NCI-H187 (cell line): ENCODE results near the gene STK24.
"Not testable (repeated sequence)": the region's sequence is repeated elsewhere in the genome, so short reads cannot be mapped to it uniquely, and the experiment has no call there.

Experiments used
- DNase-seq, 2 experiments: peaks; one replicate each; lab custom pipeline; 2025; lab: John Stamatoyannopoulos, UW

STK24 gene

DNA sequence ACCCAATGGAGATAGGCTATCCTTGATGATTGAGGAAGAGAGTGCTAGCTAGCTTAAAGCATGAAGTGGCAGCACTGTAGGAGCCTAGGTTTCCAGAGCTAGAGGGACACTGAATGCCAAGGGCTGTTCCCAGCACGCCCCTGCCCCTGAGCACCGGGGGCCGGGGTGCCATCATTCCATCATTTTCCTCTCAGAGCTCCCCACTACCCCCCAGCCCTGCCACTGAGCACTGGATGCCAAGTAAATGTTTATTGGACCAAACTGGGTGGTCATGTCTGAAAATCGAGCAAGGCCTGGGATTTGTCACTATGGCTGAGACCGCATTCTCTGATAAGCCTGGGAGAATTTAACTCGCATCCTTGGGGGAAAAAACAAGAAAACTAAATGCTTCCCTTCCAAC is 142.8 kb downstream of the STK24 start:
- DNase-seq = no peak

DNA sequence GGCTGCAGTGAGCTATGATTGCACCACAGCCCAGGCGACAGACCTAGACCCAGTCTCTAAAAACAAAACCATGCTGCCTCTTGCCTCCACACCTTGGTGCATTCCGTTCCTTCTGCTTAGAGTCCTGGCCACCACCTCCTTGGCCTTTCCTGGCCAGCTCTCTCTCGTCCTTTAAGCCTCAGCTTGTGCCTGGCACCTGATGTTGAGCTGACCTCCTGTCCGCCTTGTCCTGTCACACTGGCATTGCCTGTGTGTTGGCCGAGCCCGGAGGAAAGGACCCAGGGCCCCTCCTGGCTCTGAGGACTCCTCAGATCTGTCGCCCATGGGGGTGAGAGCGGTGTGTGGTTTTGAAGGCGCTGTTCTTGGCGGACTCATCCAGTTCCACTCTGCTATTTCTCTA is 143.3 kb downstream of the STK24 start:
- no peak for DNase-seq

DNA sequence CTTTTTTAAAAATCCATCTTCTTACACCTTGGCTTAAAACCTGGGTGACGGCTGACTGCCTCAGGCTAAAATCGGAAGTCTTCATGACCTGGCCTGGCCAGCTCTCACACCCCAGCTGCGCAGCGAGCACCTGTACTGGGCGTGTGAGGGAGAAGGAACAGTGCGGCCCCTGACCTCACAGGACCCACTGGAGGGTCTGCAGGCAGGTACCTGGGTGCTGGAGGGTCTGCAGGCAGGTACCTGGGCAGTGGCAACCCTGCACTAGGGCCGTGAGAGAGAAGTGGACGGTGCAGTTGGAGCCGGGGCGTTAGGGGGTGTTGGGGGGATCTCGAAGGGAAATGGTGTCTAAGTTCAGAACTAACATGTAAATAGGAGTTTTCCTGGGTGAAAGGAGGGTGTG is 144.3 kb downstream of the STK24 start:
- no peak for DNase-seq

DNA sequence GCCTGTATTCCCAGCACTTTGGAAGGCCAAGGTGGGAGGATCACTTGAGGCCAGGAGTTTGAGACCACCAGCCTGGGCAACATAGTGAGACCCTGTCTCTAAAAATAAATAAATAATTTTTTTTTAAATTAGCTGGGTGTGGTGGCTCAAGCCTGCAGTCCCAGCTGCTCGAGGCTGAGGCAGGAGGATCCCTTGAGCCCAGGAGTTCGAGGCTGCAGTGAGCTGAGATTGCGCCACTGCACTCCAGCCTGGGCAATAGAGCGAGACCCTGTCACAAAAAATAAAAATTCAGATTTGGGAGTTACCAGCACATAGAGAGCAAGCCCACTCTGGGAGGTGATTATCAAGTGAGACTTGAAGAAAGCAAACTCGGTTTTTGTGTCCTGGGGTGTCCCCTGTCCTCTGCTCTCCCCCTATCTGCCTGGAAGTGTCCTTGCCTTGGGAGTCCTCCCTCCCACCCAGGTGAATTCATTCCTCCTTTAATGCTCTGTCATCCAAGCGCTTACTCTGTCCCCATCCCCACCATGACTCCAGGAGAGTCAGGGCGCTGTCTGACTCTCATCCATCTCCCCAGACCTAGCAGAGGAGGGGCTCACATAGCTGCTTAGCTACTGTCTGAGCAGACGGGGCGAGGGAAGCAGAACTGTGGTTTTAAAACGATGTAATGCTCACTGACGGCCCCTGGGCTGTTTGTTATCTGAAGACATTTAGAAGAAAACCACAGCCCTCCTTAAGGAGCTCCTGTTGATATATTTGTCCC is 146.8 kb downstream of the STK24 start:
- no peak for DNase-seq

DNA sequence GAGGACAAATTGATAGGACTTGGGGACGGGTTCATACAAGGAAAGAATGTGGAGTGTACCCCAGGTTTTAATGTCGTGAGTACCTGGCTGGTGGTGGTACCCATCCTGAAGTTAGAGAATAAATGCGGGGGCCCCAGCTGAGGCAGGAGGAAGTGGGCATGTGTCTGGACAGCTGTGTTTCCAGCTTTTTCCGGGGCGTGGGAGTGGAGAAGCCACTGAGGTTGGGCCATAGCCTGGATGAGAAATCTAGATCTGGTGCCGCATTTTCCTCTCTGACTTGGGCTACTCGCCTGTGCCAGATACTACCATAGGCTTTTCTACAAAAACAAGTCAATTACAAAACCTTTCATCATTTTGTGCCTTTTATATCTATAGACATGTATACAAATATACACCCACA is 147.4 kb downstream of the STK24 start:
- no peak for DNase-seq

DNA sequence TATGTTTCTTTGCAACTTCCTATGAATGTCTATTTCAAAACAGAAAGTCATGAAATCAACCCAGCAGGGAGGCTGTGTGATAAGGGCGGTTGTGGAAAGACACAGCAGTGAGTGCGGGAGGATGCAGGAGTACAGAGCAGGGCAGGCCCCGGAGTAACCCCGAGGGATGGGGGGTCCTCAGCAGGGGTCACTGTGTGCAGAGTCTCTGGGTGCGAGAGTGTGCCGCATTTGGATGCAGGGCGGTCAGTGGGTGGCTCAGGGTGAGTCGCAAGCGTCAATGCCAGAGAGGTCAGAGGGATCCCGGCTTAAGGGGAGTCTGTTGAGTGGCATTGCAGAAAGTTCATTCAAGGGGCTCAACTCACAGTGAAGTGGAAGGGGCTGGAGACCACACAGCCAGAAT is 147.8 kb downstream of the STK24 start:
- no peak for DNase-seq

DNA sequence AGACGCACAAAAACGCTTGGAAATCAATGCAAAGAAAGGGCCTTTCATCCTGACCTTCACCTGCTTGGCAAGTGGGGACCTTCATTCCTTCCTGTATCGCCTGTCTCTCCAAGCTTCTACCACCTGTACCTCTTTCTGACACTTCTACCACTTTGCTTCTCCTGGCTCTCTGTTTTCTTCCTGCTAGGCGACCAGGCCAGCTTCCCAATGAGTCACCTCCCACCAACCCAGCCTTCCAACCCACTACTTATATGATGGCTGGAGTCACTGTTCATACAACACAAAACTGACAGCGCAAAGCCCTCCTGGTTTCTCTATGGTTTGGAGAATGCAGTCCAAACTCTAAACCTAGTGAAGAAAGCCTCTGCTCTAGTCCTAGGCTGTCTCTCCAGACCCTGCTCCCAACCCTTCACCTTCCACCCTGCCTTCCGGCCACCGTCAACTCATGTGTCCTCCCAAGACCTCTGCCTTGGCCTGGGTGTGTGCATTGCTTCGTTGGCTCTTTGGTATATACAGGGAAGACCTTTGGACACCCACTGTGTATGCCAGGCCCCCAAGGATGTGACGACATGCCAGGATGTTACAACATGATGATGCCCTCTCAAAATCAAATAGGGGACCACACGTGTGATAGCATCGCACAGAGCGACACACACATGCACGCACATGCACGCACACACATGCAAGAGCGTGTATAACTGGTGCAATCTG is 148.5 kb downstream of the STK24 start:
- DNase-seq = no peak

DNA sequence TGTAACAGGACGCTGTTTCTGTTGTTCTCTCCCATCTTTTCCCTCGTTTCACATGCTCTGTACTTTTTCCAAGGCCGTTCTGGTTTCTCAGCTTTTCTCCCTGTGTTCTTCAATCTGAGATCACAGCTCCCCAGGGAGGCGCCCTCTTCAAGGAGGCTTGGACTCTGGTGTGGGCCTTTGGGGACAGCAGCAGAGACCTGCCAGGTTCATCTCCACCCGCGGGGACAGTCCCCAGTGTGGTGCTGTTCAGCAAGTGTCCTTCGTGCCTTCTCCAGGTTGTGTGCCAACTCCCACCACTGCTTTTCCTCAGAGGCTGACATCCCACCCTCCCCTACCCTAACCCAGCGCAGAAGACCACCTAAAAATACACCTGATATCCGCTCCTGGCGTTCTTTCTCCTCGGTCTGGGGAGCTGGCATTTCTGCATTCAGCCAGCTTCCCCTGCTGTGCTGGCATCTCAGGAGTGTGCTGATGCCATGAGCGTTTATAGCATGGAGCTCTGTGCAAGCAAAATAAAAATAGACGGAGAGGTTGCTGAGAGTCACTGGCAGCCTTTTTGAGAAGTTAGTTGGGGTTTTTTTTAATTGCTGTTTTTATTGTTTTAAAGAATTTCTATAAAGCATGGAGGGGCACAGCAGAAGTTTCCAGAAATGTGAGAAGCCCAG is 149.4 kb downstream of the STK24 start:
- no peak for DNase-seq

DNA sequence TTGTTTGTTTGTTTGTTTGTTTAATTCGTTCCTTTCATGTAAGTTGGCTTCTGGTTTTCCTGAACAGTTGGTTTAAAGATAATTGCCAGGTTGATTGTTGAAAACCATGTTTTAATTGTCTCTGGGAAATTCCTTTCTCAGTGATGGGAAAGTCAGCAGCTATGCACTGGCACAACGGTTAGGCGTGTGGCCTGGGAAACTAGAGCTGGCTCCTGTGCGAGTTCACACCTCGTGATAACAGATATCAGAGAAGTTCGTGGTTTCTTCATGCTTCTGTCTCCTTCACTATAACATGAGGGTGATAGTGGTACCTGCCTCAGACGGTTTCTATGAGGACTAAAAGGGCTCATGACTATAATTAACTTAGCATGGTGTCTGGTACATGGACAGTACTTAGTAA is 153.5 kb downstream of the STK24 start:
- DNase-seq = no peak

DNA sequence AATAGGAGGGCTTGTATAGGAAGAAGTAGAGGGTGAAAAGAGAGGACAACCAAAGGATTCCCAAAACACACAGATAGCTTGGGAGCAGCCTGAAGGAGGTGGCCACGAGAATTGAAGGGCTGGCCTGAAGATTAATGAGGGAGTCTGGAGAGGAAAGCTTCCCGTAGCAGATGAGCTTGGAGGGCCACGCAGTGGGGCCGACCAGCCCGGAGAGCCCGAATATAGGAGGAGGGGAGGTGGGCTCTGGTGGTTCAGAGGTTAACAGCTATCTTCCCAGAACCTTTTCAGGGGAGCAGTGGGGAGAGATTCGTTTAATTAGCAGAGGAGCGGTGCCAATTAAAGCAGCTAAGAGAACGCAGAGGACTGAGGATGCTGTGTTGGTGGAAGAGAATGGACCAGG is 154.9 kb downstream of the STK24 start:
- DNase-seq = no peak

DNA sequence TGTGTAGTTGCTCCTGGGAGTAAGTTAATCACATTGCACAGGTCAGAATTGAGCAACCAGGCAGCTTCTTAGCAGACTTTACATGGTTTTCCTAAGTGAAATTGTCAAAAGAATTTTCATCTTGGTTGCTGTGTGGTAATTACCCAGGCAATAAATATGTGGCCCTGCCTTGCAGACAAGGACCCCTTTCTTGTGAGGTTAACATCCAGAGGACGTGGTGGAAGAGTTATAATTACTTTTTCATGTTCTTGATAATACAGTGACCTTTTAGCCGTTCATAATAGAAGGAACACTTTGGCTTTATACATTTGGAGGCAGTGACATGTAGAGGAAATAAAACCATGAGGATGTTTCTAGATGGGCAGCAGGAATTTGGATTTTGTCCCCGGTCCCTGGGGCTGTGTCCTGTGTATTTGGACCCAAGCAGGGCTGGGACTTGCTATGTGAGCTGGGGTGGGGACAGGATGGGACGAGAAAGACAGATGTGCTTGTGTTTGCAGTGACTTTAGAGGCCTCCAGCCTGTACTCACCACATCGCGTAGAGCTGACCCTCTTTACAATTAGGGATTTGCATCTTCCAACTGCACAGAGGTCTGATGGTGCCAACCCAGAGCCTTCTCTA is 156.2 kb downstream of the STK24 start:
- no peak for DNase-seq

DNA sequence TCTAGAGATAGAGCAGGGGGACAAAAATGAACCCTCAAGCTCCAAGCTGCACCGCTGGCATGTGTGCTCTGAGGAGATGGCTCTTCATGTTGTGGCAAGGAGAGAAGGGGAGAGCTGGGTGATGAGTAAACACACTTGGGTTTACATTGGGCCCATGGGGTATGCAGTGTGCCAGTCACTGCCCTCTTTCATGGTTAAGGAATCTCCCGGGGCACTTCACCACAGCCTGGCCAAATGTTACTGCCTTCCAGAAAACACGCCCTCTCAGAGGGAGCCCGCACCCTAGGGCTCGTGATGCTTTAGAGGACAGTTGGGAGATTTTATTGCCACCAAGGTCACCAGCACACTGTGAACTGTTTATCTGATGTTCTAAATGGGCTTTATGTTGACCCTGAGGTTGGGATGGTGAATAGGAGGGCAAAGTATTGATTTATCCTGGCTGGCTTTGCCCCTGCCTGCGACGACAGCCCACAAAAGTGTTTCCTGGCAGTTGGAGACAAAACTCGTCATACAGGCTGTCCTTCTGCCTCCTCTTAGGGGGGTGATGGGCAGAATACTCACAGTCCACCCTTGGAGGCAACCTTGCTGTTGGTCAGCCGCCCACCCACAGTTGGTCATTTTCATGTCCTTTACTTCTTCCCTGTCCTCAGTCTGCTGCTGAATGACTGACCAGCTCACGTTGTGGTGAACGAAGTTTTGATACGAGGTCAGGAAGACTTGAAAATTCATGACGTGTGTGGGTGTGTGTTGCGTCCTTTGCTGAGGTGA is 156.9 kb downstream of the STK24 start:
- DNase-seq = no peak

DNA sequence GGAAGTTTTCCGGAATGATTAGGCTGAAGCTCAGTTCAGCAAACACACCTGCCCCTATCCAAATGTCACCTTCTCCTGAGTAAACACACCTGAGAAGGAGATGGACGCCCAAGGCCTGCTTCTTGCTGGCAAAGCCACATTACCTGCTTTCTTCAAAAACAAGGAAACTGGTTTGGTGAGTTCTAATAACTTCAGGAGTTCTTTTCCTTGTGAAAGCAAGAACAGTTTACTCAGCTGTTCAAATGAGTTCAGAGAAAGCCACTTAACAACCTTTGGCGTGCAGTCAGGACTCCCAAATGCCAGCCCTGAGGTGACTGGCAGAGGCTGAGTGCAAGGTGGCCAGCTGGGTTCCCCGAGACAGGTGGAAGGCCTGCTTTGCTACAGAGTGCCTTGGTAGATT is 160.5 kb downstream of the STK24 start:
- peak; percentile 37 to 72 for DNase-seq

DNA sequence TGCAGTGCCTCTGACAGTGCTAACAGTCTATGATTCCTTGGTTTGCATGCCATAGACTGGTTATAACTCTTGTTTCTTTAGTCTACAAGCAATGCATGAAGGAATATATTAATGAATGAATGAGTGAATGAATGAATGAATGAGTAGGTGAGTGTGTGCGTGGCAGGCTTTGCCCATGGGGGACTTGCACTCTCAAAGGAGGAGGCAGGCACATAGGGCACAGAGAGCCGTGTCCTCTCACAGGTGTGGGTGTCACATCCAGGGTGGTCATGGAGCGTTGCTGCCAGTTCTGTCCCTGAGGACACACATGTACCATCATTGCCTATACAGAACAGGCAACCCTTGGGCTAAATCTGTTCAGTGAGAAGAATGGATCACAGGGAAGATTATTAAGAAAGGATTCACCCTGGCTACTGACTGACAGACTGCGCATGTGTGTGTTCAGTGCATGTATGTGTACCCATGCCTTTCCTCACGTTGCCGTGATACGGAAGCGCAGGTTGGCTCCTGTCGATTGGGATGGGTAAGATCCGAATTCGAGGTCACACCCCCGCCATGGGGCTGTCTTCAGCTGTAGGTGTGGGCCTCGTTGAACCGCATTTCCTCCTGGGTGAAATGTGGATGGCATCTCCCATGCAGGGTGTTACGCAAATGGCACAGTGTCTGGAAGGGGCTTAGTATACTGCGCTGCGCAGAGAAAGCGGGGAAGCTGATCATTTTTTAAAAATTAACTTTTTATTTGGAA is 161.4 kb downstream of the STK24 start:
- DNase-seq = no peak

DNA sequence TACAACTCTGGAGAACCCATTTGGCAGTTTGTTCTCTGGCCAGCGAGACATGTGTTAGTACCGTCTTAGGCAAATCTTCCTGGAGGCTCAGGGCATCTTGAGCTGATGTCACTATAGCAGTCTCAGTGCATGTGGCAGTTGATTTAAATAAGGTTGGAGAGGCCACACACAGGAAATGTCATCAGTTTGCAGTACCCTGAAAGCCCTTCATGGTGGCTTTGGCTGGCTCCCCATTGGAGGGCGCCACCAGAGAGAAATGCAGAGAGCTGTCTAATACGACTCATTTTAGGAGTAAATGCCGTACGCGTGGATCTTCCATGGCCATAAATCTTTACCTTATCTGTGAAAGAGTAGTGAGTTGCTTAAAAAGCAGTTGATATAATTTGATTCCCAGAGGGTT is 163.1 kb downstream of the STK24 start:
- DNase-seq = no peak

DNA sequence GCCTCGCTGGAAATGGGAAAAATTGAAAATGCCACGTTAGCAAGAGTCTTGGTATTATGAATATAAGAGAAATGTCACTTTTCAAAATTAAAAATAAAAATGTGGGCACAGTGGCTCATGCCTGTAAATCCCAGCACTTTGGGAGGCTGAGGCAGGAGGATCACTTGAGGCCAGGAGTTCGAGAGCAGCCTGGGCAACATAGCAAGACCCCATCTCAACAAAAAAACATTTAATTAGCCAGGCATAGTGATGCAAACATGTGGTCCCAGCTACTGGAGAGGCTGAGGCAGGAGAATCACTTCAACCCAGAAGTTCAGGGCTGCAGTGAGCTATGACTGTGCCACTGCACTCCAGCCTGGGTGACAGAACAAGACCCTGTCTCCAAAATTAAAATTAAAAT is 163.6 kb downstream of the STK24 start:
- DNase-seq = not testable (repeated sequence)

DNA sequence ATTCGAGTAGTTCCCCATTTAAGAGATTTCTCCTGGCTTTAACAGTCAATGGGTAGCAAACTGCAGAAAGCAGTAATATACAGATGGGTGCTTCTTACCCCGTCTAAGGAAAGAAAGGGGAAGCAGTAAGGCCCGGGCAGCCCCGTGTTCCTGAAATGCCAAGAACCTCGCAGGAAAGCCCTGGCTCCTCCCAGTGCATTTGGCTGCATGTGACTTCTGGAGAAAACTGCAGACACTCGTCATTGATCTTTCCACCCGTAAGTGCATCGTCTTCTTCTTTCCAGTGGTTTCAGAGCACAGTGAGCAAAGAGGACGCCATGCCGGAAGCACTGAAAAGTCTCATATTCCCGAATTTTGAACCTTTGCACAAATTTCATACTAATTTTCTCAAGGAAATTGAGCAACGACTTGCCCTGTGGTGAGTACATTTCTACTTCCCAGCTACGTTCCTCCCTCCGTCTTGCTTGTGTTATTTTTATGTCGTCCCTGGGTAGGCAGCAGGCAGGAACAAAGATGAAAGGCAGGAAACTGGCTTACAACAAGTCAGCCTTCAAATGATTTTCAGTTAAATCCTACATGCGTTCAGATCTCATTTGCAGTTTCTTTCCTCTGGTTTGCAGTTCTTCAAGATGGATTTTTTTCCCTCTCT is 165.2 kb downstream of the STK24 start:
- peak; percentile 31 to 52 for DNase-seq

DNA sequence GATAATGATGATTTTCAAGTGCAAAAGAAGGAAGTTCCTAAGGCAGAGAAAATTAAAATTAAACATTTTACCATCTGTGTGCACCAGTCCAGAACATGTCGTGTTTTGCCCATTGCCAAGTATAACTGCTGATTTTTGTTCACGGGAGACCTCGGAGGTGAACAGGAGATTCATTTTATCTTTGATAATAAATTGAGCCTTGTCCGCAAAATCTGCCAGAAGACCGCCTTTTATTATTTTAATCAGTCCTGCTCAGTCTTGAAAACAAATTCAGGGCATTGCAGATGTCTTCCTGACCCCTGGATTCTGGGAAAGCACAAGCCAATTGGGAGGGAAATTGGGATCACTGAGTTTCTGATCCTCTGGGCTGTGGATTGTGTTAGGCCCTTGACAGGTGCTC is 165.9 kb downstream of the STK24 start:
- DNase-seq = no peak

DNA sequence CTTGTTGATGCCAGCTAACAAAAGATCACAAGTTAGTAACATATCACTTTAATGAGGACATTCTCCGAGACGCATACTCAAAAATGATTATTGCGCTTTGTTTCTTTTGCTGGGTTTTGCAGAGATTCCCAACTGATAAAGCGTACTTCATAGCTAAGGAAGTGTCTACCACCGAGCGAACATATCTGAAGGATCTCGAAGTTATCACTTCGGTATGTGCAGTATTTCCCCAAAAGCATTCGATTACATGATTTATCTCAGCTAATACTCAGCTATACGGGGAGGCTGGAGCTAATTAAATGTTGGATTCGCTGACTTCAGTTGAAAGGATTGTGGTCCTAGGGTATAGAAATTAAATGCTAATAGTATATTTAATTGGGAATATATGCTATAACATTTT is 166.3 kb downstream of the STK24 start:
- DNase-seq = no peak

DNA sequence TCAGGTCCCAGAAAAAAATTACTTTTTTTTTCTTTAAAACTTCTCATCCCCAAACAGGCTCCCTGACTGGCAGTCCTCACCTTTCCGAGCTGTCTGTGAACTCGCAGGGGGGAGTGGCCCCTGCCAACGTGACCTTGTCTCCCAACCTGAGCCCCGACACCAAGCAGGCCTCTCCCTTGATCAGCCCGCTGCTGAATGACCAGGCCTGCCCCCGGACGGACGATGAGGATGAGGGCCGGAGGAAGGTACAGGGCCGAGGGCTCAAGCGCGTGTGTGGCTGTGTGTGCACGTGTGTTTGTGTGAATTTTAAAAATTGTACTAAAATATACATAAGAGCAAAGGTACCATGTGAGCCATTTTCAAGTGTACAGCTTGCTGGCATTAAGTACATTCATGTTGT is 167.6 kb downstream of the STK24 start:
- DNase-seq = no peak

DNA sequence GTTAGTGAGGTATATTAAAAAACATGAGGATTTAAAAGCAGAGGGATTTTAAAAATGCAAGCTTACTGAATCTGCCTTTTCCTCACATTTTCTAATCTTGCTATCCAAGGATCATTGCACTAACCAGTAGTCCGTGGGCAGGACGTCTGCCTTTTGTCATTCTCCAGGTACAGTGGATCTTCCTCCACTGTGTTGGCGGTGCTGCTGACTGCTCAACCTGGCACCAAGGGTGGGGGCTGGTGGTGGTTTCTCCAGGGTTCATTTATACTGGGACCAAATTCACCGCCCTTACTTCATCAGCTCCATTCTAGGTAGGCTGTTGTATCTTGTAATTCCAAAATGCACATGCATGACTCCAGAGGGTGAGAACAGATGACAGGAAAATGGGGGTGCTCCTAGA is 169.3 kb downstream of the STK24 start:
- DNase-seq = peak in 1 of 2 experiments; percentile 46
